Thyroid gland (tissue), 4 donors: ENCODE data around the gene CCDC188. TPM values are rescaled to one million over a fixed set of nuclear protein-coding genes. Genes with fewer than 3 reads are reported as not detected.

ENCODE experiments used
- DNase-seq, 2 donors: peaks; one replicate each; pipeline ENCODE4 v3.0.0-alpha.2; 2019
- H3K27ac ChIP-seq, 3 donors: fragments of 200-600 bp; sonication (generic); 1 replicate in 2 of 3; 2 replicates in 1 of 3; pipeline ENCODE4 v1.5.1; 2016 to 2019; ENCODE audit warnings: mild to moderate bottlenecking in 1 of 3, moderate library complexity in 1 of 3
- H3K27me3 ChIP-seq: fragments of 200-600 bp; sonication (generic); one replicate; pipeline ENCODE4 v1.5.1; 2019
- H3K36me3 ChIP-seq, 2 donors: fragments of 200-600 bp; sonication (generic); one replicate each; pipeline ENCODE4 v1.5.1; 2016 to 2019
- H3K4me1 ChIP-seq, 2 donors: fragments of 200-600 bp; sonication (generic); one replicate each; pipeline ENCODE4 v1.5.1; 2017 to 2019
- H3K4me3 ChIP-seq, 3 donors: fragments of 200-600 bp; sonication (generic); replicated peaks in 1 of 3; 1 replicate in 2 of 3; 2 replicates in 1 of 3; pipeline ENCODE4 v1.5.1; 2016; ENCODE audit warnings: mild to moderate bottlenecking in 1 of 3
- H3K9me3 ChIP-seq: fragments of 200-600 bp; sonication (generic); one replicate; pipeline ENCODE4 v1.5.1; 2017
- CTCF ChIP-seq, 6 experiments: fragments of 200-600 bp in 3 of 6; fragments of 450-650 bp in 3 of 6; sonication (generic) in 3 of 6; IDR thresholded peaks; one replicate each; pipeline ENCODE4 v1.5.1; 2016 to 2019; ENCODE audit warnings: antibody characterized with exemption in 6 of 6, mild to moderate bottlenecking in 2 of 6, inconsistent platforms in 1 of 6, moderate library complexity in 1 of 6
- POLR2A ChIP-seq, 2 donors: fragments of 450-650 bp; IDR thresholded peaks; one replicate each; pipeline ENCODE4 v1.6.1; 2017; ENCODE audit warnings: antibody characterized with exemption in 2 of 2, mild to moderate bottlenecking in 2 of 2, moderate library complexity in 1 of 2
- WGBS, 2 donors: methylation state at CpG; one replicate each; pipeline ENCODE4 v1.1.5; 2017; 5-methylcytosine and 5-hydroxymethylcytosine counted together
- intact Hi-C: fragments of 100-400 bp; cut with DNase I; formaldehyde crosslinking; loops from one replicate; pipeline ENCODE4 v1.15.1; 2023
- total RNA-seq, 4 donors: library from RNA; depleted of rRNA; stranded (reverse); fragments of >200 nt; gene quantifications; one replicate each; pipeline ENCODE4 v1.2.3, GENCODE V29; 2016

Gene CCDC188
- total RNA-seq, 4 donors from 2014 or later = 0.39 to 2.1 TPM; not detected in 2

GRCh38 chr22:20113551-20114310 lies 37.1 kb downstream of the CCDC188 start:
- intact Hi-C loops = loop anchor here (10.0 kb wide), 1 partner anchor 89 kb away; the partner anchor contains the start of gene TANGO2
- no peak overlapping the region for H3K4me3 ChIP-seq
- H3K27me3 ChIP-seq = no peaks in the 10 kb centered on the region
- TF ChIP-seq CTCF (IDR thresholded peaks at IDR 0.05) (no peak), POLR2A (IDR thresholded peaks at IDR 0.05) (no peak)
- H3K4me1 ChIP-seq = peaks cover 11 to 16% of the 10 kb centered on the region in 2 donors
- 89 to 90% methylated on average over 12 to 19 of the region's 19 CpGs for WGBS, 2 donors
- no peak overlapping the region for H3K27ac ChIP-seq
- DNase-seq = no peak
- no peaks in the 10 kb centered on the region for H3K9me3 ChIP-seq
- peaks cover 36 to 41% of the 10 kb centered on the region in 2 donors for H3K36me3 ChIP-seq

GRCh38 chr22:20112623-20113511 lies 38.0 kb downstream of the CCDC188 start:
- Histone ChIP-seq H3K27ac (no peak overlapping the region), H3K36me3 (peaks cover 45 to 50% of the 10 kb centered on the region in 2 donors)
- intact Hi-C loops = loop anchor here (10.0 kb wide), 1 partner anchor 88 kb away; the partner anchor contains the start of gene TANGO2

GRCh38 chr22:20111689-20112622 lies 38.9 kb downstream of the CCDC188 start:
- Histone ChIP-seq H3K4me1 (peaks cover 6 to 11% of the 10 kb centered on the region in 2 donors), H3K27ac (no peak overlapping the region), H3K36me3 (peaks cover 54 to 59% of the 10 kb centered on the region in 2 donors), H3K4me3 (no peak overlapping the region), H3K27me3 (no peaks in the 10 kb centered on the region), H3K9me3 (no peaks in the 10 kb centered on the region)
- no peak for TF ChIP-seq POLR2A (IDR thresholded peaks at IDR 0.05)
- TF ChIP-seq CTCF (IDR thresholded peaks at IDR 0.05) = no peak
- WGBS, 2 donors = 82 to 86% methylated on average over 3 to 5 of the region's 7 CpGs
- intact Hi-C loops = loop anchor here (10.0 kb wide), 1 partner anchor 87 kb away; the partner anchor contains the start of gene TANGO2
- DNase-seq = no peak

More at GRCh38 chr22:20112623-20113511, 38.0 kb downstream of the CCDC188 start:
- H3K4me1 ChIP-seq = peaks cover 8 to 11% of the 10 kb centered on the region in 2 donors
- H3K27me3 ChIP-seq = no peaks in the 10 kb centered on the region
- no peak for DNase-seq
- no peak overlapping the region for H3K4me3 ChIP-seq
- 90 to 97% methylated on average over 17 to 19 of the region's 26 CpGs for WGBS, 2 donors
- TF ChIP-seq POLR2A (IDR thresholded peaks at IDR 0.05) (no peak), CTCF (IDR thresholded peaks at IDR 0.05) (no peak)
- no peaks in the 10 kb centered on the region for H3K9me3 ChIP-seq

GRCh38 chr22:20111045-20111688 lies 39.7 kb downstream of the CCDC188 start:
- no peaks in the 10 kb centered on the region for H3K9me3 ChIP-seq
- intact Hi-C loops = loop anchor here (10.0 kb wide), 1 partner anchor 86 kb away; the partner anchor contains the start of gene TANGO2
- no peak overlapping the region for H3K27ac ChIP-seq
- peaks cover 0 to 7% of the 10 kb centered on the region in 2 donors for H3K4me1 ChIP-seq
- no peak for DNase-seq
- no peaks in the 10 kb centered on the region for H3K27me3 ChIP-seq
- 71 to 72% methylated on average over 13 to 14 of the region's 14 CpGs for WGBS, 2 donors
- TF ChIP-seq CTCF (IDR thresholded peaks at IDR 0.05) = peak in 1 of 6 experiments; percentile 26
- no peak for TF ChIP-seq POLR2A (IDR thresholded peaks at IDR 0.05)
- no peak overlapping the region for H3K4me3 ChIP-seq
- H3K36me3 ChIP-seq = peaks cover 62 to 67% of the 10 kb centered on the region in 2 donors
